ENCODE data around the gene NSF. TPM values are rescaled to one million over a fixed set of nuclear protein-coding genes. Genes with fewer than 3 reads are reported as not detected.
A peak's percentile ranks its signal among the peaks of the same experiment; 100 is the strongest.
"Not testable (repeated sequence)": the region's sequence is repeated elsewhere in the genome, so short reads cannot be mapped to it uniquely, and the experiment has no call there.

The NSF gene
- total RNA-seq, 3 donors from 2014 or later, result 68.5 to 95.4 (median 69.3) TPM

- ATAC-seq (no peak), DNase-seq (no peak)
- TF ChIP-seq CTCF (IDR thresholded peaks at IDR 0.05), result no peak
- intact Hi-C loops (cut with DNase I, micrococcal nuclease), result no loop called here
- no peaks in the 10 kb centered on the region for H3K9me3 ChIP-seq
- no peaks in the 10 kb centered on the region for H3K36me3 ChIP-seq (ENCODE audit: low read depth)
- H3K4me3 ChIP-seq, result no peak overlapping the region
- peaks cover 4% of the 10 kb centered on the region for H3K4me1 ChIP-seq (ENCODE audit: low read depth)
These were observed 178.0 kb downstream of the NSF start for GRCh38 chr17:46768540-46768870.

- ATAC-seq; H3K36me3 ChIP-seq (ENCODE audit: low read depth); H3K4me3 ChIP-seq; H3K9me3 ChIP-seq; H3K4me1 ChIP-seq (ENCODE audit: low read depth); intact Hi-C loops (cut with DNase I, micrococcal nuclease); DNase-seq: not testable (repeated sequence)
These were observed 178.4 kb downstream of the NSF start for GRCh38 chr17:46768896-46769295.

DNA sequence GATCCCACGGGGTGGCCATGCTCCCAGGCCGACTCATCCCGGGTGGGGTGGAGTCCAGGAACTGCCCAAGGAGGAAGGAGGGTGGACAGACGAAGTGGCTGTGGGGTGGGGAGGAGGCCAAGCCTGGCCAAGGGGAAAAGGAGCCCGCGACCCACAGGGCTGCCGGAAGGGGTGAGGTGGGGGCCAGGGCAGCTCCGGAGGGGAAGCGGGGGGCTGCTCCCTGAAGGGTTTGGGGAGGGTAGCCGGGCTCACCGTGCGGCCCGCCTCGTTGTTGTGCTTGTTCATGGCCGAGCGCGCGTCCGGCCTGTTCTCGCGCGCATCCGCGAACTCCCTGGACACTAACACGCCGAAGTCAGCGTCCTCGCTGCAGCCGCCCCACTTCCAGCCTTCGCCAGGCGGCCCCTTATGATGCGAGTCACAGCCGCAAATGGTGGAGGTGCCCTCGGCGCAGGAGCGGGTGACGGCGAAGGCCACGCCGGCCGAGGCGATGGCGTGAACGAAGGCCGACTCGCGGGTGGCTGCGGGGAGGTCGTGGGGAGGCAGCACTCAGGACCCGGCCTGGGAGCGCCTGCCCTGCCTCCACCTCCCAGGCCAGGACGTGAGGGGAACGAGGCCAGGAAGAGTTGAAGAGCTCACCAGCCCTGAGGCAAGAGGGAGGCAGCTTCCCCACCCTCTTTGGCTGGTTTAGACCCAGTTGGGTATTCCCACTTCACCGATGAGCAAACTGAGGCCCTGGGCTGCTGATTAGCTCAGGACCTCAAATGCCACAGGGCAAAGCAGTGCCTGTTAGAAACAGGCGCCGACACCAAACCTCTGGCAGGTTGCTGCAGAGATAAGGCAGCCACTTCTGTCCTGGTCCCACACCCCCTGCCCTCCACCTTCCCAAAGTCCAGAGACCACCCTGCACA, 179.3 kb downstream of the NSF start:
- Histone ChIP-seq H3K4me1 (ENCODE audit: low read depth) (peaks cover 4% of the 10 kb centered on the region), H3K36me3 (ENCODE audit: low read depth) (no peaks in the 10 kb centered on the region), H3K9me3 (no peaks in the 10 kb centered on the region), H3K4me3 (no peak overlapping the region)
- DNase-seq, result no peak
- no peak for ATAC-seq
- TF ChIP-seq CTCF (IDR thresholded peaks at IDR 0.05), result no peak
- intact Hi-C loops (cut with DNase I, micrococcal nuclease), result no loop called here

DNA sequence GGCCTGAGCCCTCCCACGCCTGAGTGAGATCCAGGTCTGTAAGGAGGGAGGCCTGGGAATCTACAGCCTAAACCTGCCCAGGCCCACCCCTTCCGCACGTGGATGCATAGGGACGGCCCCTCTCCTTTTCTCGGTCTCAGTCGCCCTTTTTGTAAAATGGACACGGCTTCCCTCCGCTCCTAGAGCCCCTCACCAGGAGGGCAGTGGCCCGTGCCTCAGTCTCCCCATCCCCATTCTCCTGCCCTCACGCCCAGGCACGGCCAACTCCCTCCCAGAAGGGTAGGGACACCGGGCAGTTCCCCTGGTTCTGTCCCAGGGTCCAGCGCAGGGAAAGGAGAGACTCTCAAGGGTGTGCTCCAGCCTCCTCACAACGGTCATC, 180.0 kb downstream of the NSF start:
- ATAC-seq (peak; percentile 8), DNase-seq (no peak)
- Histone ChIP-seq H3K4me3 (no peak overlapping the region), H3K9me3 (no peaks in the 10 kb centered on the region), H3K4me1 (ENCODE audit: low read depth) (peaks cover 4% of the 10 kb centered on the region), H3K36me3 (ENCODE audit: low read depth) (no peaks in the 10 kb centered on the region)
- intact Hi-C loops (cut with DNase I, micrococcal nuclease), result no loop called here
- no peak for TF ChIP-seq CTCF (IDR thresholded peaks at IDR 0.05)

- H3K36me3 ChIP-seq (ENCODE audit: low read depth), result no peaks in the 10 kb centered on the region
- H3K4me1 ChIP-seq (ENCODE audit: low read depth), result peaks cover 4% of the 10 kb centered on the region
- intact Hi-C loops (cut with DNase I, micrococcal nuclease), result no loop called here
- ATAC-seq (peak; percentile 73), DNase-seq (peak in 2 of 3 donors; percentile 51 to 70)
- no peaks in the 10 kb centered on the region for H3K9me3 ChIP-seq
- H3K4me3 ChIP-seq, result peak overlapping the region; percentile 11
- TF ChIP-seq CTCF (IDR thresholded peaks at IDR 0.05), result no peak
These were observed 180.5 kb downstream of the NSF start for GRCh38 chr17:46770818-46771560.
